VCaP (cell line): ENCODE results near the gene AMZ1.

ENCODE experiments used
- H3K27ac ChIP-seq: fragments of 450-650 bp; 2 replicates; pipeline ENCODE4 v1.5.1; 2017
- TF ChIP-seq, protein P1 (sequence below): fragments of 450-650 bp; conservative IDR thresholded peaks from 2 replicates; pipeline ENCODE4 v1.5.1; 2017; ENCODE audit warnings: mild to moderate bottlenecking, moderate library complexity

AMZ1 gene

DNA sequence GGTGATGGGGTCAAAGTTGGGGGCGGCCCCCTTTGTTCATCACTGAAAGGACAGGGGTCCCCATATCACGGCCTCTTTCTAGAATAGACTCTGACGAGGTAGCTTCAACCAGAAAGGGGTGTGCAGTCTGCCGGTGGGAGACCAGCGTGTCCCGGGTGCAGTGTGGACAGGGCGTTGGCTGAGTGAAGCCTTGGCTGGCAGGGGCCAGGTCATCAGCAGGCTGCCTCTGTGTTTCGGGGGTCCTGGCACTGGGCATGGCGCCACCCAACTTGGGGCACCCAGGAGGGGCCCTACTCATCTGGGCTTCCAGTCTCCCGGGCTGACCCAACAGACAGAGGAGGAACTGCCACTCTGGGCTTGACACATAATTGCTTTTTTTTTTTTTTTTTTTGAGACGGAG lies 3.5 kb upstream of the AMZ1 start:
- H3K27ac ChIP-seq: no peak overlapping the region
- TF ChIP-seq, protein P1, sequence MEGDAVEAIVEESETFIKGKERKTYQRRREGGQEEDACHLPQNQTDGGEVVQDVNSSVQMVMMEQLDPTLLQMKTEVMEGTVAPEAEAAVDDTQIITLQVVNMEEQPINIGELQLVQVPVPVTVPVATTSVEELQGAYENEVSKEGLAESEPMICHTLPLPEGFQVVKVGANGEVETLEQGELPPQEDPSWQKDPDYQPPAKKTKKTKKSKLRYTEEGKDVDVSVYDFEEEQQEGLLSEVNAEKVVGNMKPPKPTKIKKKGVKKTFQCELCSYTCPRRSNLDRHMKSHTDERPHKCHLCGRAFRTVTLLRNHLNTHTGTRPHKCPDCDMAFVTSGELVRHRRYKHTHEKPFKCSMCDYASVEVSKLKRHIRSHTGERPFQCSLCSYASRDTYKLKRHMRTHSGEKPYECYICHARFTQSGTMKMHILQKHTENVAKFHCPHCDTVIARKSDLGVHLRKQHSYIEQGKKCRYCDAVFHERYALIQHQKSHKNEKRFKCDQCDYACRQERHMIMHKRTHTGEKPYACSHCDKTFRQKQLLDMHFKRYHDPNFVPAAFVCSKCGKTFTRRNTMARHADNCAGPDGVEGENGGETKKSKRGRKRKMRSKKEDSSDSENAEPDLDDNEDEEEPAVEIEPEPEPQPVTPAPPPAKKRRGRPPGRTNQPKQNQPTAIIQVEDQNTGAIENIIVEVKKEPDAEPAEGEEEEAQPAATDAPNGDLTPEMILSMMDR: no peak

DNA sequence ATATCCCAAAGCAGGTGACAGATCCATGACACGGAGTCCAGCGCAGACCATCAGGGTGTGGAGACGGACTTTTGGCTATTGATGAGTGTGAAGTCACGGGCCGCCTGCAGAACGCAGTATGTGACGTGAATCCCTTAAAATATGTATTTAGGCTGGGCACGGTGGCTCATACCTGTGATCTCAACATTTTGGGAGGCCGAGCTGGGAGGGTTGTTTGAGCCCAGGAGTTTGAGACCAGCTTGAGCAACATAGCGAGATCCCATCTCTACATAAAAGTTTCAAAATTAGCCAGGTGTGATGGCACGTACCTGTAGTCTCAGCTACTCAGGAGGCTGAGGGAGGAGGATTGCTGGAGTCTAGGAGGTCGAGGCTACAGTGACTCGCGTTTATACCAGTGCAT lies 1.9 kb upstream of the AMZ1 start:
- no peak overlapping the region for H3K27ac ChIP-seq
- TF ChIP-seq, protein P1: no peak

DNA sequence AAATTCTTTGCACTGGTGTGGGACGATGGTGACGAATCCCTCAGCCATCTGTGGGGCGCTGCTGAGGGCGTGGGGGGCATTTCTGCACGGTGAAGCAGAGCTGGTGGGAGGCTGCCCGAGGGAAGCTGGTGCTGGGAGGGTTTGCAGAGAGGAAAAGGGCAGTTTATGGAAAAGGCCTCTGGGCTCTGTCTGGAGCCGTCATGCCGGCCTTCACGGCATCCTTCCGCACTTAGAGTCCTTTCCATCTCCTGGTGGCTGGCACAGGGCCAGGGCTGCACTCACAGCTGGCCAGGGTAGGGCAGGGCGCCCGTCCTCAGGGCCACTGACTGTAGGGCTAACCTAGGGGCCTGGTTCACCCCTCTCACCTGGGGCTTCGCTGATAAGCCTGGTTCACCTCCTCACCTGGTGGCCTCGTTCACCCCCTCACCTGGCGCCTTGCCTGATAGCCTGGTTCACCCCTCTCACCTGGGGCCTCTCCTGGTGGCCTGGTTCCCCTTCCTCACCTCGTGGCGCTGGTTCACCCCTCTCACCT lies 598 bp upstream of the AMZ1 start:
- no peak overlapping the region; the same call in 1 of the 2 replicates for H3K27ac ChIP-seq
- TF ChIP-seq, protein P1: no peak

DNA sequence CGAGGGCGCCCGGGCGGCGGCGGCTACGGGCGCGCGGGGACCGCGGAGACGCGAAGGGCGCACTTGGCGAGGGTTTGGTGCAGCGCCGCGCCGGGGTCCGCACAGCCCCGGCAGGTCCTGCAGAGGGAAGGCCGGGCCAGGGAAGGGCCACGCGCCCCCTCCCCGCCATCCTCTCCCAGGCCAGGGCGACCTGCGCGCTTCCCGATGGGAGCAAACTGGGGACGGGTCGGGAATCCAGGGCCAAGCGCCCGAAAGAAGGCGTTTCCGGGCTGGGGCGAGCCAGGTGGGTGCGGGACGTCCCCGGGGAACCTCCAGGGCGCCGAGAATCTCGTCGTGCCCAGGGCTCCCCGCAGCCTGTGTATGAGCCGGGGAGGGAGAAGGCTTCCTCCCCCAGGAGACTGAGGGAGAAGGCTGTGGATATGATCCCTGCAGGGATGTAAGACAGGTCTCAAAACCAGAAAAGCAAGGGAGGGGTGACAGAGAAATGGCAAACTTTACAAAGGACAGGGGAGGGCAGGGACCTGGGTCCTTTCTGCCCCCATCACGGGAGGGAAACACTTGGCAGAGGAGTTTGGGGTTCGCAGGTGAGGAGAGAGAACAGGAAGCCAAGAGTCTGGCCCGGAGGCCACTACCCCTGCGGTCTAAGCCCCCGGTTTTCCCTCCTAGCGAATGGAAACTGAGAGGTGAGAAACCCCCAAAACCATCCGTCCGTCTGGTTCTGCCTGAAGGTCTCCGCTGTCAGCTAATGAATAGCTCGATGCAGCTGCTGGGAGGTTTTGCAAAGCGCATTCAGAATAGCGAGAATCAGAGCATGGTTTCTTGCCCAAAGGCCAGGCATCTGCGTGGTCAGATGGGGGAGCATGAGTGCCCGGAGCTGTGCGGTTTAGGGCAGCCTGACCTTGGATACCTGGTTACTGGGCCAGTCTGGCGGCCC lies 674 bp downstream of the AMZ1 start:
- no peak overlapping the region; the same call in 1 of the 2 replicates for H3K27ac ChIP-seq
- TF ChIP-seq, protein P1: no peak

DNA sequence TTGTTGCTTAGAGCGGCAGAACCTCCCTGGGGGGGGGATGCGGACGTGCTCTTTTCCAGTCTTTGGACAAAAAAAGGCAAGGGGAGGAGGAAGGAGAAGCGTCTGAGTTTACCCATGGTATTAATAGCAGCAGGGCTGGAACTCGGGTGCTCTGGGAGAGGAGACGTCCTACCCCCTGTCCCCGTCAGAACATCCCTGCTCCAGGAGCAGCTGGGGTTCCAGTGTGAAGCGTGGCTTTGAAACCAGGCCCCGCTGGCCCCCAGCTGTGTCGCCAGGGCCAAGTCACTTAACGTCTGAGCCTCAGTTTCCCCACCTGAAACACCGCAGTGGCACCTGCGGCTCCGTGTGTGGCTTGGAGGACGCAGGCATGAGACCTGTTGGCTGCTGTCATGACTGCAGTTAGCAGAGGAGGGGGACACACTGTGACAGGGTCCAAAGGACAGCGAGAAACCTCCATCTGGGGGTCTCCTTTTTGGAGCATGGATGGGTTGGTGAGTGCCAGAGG lies 1.4 kb downstream of the AMZ1 start:
- no peak overlapping the region for H3K27ac ChIP-seq
- TF ChIP-seq, protein P1: no peak

DNA sequence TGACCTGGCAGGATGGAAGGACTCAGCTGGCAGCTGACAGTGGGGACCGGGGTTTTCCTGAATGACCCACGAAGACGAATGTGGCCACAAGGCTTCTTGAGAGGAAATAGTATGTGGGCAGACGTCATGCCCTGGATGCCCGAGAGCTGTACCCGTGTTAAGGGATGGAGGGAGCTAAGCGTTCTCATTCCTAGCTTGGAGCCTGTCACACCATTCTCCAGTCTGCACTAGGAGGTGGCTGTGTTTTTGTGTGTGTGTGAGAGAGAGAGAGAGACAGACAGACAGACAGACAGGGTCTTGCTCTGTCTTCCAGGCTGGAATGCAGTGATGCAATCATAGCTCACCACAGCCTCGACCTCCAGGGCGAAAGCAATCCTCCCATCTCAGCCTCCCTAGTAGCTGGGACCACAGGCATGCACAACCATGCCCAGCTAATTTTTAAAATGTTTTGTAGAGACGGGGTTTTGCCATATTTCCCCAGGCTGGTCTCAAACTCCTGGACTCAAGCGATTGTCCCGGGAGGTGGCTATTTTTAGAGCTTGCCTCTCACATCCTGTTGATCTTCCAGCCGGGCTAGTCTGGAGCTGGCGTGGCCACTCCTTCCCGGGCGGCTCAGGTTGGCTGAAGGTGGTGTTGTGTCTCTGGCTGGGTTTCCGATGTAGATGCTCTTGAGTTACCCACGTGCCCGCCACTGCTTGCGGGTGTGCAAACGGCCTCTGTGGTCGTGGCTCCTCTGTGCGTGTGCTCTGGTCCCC lies 2.1 kb downstream of the AMZ1 start:
- TF ChIP-seq, protein P1: no peak
- H3K27ac ChIP-seq: no peak overlapping the region
